IPS-NIHi7 (cell line): ENCODE results near the gene EDARADD.
A peak's percentile ranks its signal among the peaks of the same experiment; 100 is the strongest.

ENCODE experiments used
- DNase-seq: peaks from one replicate; pipeline ENCODE4 v3.0.0; 2012; ENCODE audit warnings: mixed read lengths; ENCODE audit errors: extremely low spot score

The EDARADD gene

DNA sequence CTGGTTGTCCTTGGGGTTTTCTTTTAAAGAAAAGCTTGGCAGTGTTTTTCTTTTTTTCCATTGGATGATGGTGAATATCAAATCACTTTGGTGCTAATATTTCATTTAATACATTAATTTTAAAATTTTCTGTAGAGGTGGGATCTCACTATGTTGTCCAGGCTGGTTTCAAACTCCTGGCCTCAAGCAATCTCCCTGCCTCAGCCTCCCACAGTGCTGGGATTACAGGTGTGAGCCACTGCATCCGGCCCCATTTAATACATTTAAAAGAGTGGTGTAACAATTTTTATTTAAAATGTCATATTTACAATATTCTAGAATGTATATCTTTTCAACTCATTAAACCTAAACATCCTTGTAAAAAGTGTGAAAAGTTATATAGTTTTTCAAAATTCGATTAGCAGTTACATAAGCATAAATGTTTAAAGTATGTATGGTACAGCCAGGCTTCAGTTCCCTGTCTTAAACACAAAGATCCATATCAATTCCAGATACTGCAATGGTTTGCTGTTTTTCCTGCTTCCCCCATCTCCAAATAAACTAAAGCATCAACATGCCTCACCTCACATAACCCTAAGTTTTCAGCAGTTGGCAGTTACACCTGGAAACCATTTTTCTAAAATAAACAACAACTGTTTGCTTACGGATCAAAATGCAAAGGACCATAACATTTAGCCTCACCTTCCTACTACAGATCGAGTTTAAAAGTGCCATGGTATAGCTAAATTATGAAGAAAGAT, 120.8 kb downstream of the EDARADD start:
- no peak for DNase-seq

DNA sequence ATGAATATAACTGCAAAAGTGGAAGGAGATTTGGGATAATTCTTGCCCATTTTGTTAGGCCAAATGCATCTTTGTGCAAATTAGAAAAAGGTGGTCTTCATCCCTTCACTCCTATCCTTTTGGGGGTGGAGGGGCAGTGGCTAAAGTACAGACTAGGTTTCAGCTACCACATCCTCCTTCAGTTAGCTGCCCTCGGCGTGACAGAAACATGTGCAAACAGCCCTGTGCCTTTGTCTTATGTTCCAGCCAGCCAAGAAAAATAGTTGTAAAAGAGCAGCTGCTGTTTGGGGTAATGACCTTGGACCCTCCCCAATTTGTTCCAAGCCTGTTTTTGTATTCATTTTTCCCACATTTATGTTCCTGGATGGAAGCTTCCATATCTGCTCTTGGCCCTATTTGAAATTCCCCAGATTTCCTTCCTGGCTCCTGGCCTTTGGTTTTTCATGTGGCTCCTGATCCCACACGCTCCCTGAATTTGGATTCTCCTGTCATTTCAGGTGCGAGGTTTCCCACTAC, 121.4 kb downstream of the EDARADD start:
- DNase-seq, result no peak

DNA sequence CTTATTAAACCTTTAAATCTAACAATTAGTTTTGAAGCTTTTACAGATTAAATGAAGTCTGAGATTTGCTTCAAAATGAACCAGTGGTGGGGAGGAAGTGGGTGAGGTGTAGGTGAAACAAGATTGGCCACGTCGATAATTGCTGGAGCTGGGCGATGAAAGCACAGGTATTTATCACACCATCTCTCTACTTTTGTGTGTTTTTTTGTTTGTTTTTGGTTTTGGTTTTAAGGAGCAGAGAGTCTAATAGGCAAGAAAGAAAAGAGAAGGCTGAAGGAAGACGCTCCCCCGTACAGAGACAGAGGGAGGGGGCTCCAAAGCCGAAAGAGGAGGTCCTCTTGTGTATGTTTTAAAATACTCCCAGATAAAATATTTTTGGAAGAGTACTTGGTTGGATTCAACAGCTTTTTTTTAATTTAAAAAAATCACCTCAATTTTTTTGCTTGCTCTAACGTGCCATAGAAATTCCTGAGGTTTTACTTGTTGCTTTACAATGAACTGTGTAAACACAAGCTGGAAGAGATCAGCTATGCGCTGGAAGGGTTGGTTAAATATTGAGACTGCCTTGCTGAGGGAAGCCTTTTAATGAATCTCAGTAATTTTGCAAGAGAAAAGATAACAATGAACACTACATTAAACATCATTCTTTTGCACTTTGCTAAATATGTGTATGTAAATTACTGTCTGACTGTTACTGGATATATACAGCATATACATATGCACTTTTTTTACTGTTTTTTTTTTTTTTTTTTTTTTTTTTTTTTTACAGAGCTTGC, 123.0 kb downstream of the EDARADD start:
- DNase-seq, result no peak

DNA sequence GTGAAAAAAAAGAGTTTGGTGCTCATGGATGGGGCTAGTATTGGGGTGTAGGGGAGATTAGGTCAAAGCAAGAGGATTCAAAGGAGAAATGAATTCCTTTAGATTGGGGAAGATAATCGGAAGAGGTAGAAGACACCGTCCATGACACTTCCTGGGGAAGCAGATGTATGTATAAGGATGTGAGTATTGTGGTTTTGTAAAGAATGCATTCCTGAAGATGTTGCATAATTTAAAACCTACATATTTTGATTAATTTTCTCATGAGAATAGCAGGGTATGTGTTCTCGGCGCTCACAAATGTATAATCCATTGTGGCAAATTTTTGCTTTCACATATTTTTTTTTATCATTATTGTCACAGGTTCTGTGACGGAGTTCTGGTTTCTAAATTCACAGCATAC, 124.2 kb downstream of the EDARADD start:
- no peak for DNase-seq

DNA sequence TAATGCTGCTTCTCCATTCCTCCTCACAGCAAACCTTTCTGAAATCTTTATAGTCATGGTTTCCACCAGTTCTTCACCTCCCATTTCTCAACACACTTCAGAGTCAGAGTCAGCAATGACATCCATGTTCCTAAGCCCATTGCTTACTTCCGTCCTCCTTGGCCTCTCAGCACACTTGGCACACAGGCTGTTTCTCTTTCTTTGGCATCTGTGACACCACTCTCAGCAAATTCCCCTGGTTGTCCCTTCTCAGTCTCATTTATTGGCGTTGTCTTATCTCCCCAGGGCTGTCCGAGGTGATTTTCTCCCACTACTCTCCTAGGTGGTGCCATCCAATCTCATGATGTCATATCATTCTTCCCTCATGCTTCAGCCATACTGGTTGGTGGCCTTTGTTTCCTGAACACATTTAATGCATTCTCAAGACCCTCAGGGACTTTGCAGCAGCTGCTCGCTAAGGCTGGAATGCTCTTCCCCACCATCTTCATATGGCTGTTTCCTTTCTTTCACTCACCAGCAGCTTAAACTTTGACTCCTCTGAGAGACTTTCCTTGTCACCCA, 126.4 kb downstream of the EDARADD start:
- DNase-seq, result no peak

DNA sequence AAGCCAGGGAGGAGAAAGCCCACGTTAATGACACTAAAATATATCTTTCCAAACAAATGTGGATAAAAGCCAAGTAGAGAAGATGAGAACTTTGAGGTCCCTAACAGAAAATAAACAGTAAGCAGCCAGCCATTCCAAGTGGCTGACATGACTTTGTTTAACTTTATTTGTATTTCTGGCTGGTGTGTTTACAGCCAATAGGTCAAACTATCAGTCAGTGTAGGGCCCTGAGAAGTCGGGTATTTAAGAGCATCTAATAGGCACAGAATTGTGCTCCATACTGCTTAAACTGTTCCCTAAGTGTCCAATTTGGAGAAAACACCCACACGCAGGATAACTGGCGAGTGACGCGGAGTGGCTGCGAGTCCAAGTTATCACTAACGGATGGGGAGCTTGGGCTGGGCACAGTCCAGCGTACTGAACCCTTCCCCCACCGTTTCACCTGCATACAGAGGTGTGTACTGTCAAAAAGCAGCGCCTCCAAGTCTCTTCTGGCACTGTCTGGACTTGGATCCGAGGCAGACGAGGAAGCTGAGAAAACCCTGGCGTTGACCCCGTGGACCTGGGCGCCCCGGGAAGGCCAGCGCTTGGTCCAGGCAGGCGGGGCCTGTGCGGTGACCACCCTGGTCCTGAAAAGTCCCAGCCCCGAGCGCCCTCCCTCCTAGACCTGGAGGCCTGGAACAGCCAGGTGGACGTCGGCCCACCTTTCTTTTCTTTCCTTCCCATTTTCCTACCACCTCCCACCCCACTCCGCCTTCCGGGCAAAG, 129.0 kb downstream of the EDARADD start:
- peak; percentile 48 for DNase-seq

DNA sequence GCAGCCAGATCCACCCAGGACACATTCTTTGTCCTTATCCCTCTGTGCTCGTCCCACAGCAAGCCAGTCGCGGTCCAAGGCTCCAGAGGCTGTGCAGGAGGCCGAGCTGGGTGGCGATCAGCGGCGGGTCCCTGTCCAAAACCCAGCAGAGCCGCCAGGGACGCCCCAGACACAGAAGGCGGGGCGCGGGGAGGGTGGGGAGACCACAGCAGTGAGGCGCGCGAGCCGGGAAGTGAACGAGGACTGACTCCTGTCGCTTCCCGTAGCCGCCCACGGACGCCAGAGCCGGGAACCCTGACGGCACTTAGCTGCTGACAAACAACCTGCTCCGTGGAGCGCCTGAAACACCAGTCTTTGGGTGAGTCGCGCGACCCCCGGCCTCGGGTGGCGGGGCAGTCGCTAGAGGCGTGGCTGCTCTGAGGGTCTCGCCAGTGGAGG, 129.6 kb downstream of the EDARADD start, which contains the start of gene LGALS8:
LGALS8 (plus strand) TSS at position 279 of the 438 bp plus-strand sequence. CDS start 2,089 bp downstream, outside the sequence.
- peak; percentile 70 for DNase-seq

DNA sequence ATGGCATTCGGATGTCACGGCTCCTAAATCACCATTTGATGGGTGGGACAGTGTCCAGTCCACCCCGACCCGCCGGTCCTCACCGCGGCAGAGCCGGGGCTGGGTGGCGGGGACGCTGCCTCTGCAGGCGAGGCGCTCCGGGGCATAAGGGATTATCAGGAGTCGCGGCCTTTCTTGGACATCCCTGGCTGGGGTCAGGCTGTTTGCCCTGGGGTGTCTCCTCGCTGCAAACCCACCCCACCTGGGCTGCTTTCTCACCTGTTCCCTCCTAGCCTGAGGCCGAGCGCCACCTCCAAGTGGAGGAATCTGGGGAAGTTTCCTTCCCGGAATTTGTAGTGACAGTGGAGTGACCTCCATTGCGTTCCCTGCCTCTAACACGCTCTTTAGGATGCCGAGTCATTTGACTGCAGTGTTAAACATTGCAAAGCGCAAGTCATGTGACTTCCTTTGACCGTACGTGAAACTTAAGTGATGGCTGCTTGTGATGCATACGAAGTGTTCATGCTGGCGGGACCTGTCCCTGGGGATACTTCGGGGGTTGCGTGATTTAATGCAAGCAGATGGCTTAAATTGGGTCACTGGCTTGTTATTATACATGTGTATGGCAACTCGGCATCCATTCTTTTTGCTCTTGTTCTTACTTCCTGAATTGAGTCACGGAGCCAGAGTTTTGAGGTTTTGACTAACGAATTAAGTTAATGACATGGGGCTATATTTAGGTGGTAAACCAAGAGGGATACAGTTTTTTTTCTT, 130.2 kb downstream of the EDARADD start:
- peak; percentile 66 for DNase-seq

DNA sequence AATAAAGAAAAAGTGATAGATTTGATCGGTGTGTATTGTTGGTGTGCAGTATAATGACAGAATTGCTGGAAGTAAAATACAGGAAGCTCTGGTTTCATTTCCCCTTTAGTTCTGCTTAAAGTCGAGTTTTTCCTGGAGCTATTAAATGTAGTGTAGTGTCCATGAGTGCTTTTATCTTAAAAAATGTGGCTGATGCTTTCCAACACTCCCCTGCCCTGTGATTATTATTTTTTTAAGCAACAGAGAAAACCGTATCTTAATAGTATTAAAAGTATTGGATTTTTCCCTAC, 130.8 kb downstream of the EDARADD start:
- DNase-seq, result no peak

DNA sequence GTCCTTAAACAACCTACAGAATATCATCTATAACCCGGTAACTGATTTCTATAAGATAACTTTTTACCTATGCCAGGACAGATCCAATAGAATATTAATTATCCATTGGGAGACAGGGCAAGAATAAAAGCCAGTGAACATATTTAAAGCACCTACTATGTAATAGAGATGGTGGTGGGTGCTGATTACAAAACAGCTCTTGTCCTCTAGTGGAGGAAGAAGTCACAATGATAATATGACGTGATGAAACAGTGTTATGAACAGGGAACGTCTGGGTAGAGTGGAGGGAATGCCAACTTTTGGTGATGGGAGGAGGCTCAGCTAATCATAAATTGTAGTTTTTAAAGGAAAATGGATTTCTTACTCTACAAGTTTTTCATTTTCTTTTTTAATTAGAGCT, 132.0 kb downstream of the EDARADD start:
- DNase-seq, result no peak

DNA sequence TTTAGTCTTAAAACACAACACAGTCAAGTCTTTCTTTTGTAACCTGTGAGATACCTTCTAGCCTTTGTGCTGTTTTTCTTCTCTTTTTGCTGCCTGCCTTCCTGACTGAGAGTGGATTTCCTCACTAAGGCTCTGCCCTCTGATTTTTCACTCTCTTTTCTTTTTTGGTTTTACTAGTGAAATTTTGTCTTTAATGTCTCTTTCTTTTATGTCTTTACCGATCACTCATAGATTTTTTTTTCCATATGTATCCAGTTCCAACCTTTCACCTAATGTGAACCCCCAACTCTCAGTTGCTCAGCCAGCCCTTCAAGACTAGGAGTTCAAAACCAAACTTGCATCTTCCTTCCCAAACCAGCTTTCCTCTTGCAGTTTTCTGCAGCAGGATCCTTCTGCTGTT, 136.2 kb downstream of the EDARADD start:
- DNase-seq, result no peak

DNA sequence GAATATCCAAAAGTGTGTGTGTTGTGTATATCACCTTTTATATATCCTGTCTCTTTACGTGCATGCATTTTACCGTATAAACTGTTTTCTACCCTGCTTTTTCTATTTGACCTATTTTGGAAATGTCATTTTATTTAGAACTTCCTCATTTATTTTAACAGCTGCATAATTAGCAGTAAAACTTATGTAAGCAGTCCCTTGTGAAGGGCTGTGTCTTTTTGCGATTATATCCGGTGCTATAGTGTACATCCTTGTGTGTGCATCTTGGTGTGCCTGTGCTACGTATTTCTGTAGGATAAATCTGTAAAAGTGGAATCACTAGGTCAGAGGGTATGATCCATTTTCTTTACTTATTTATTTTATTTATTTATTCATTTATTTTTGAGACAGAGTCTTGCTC, 136.9 kb downstream of the EDARADD start:
- DNase-seq, result no peak

DNA sequence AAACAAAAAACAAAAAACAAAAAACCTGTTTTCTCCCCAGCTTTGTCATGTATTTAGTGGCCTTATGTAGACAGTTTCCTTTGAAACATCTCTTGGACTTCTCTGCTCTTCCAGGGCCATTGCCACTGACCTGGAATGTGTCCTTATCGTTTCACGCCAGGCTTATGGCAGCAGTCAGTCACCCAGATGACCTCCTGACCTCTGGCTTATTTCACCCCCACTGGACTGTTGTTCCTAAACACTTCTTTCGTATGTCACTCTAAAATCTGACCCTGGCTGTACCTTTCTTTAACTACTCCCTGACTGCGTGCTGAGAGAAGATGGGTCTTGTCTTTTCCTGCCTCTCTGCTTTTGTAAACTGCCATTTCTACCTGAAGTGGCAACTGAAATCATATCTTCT, 138.8 kb downstream of the EDARADD start:
- no peak for DNase-seq

DNA sequence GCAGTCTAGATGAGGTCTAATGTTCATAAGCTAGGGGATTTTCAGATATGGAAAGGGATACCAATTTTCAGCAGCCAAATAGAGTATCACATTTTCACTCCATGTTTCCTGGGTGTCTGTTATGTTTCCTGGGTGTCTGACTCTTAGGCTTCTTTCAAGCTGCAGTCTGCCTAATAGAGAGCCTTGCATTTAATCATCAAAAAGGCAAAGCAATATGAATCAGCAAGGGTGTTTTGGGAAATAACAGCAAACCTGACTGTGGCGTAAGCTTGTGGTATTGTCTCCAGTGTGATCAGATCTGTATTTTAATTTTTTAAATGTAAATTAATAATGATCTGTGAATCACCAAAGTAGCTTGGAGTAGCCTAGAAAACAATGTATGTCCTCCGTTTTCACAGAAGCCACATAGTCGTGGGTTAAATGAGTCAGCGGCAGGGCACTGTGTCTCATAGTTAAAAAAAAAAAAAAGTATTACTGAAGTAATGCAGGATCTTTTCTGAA, 140.1 kb downstream of the EDARADD start:
- no peak for DNase-seq
